GM19240 (cell line): ENCODE results near the gene MYL6.

Experiments used
- DNase-seq: peaks from one replicate; pipeline ENCODE4 v3.0.0; 2011; ENCODE audit warnings: low spot score; ENCODE audit not compliant: insufficient read length

Gene MYL6

DNA sequence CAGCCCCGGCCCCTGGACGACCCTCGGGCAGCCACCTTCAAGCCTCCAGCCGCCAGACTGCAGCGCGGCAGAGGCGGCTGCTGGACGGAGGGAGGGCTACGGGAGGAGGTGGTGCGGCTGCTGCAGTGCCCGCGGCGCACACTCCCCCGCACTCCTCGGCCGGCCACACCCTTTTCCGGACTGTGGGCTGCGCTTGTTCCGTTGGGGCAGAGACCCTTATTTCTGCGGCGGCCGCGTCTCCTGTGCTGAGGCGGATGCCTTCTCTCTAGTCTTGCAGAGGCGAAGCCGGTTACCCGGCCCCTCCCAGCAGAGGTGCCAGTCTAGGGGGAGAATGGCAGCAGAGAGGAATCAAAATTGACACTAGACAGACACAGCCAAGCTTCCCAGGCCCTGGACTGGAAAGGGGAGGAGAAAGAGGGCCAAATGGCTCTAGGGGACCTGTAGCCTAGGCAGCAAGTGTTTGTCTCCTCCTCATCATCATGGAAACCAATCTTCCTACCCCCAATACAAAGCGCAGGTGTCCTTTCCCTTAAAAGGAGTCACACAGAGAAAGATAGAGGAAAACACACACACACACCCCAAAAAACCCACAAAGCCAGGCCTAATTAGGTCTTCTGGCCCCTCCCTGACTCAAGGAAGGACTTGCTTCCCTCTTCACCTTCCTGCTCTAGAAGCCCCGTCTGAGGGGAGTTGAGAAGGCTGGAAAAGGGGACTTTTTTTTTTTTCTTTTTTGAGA, 28.8 kb upstream of the MYL6 start:
- peak; percentile 31 for DNase-seq

- no peak for DNase-seq
Observed at GRCh38 chr12:56129942-56130495, 28.1 kb upstream of the MYL6 start.

DNA sequence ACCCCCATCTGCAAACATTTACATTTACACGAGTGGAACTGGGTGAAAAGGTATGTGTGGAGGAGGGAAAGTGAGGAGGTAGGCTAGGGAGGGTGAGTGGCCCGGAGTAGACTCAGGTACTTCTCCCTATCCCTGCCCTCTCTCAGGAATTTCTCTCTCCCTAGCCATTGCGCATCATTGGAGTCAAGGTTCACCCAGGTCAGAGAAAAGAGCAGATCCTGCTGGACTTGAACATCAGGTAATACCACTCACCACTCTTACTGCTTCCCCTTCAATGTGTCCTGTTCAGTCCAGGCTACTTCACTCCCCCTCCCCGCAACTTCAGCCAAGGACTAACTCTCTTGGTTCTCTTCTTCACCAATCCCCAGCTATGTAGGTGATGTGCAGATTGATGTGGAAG, 27.3 kb upstream of the MYL6 start:
- no peak for DNase-seq

DNA sequence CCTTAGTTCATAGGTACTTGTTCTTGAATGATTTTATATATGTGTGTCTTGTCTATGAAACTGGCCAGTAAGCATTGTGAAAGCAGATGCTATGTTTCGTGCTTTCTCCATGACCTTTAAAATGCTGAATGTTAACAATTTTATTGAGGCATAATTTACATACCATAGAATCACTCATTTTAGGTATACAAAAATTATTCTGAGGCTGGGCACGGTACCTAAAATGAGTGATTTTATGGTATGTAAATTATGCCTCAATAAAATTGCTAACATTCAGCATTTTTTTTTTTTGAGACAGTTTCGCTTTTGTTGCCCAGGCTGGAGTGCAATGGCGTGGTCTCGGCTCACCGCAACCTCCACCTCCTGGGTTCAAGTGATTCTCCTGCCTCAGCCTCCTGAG, 23.3 kb upstream of the MYL6 start:
- no peak for DNase-seq

DNA sequence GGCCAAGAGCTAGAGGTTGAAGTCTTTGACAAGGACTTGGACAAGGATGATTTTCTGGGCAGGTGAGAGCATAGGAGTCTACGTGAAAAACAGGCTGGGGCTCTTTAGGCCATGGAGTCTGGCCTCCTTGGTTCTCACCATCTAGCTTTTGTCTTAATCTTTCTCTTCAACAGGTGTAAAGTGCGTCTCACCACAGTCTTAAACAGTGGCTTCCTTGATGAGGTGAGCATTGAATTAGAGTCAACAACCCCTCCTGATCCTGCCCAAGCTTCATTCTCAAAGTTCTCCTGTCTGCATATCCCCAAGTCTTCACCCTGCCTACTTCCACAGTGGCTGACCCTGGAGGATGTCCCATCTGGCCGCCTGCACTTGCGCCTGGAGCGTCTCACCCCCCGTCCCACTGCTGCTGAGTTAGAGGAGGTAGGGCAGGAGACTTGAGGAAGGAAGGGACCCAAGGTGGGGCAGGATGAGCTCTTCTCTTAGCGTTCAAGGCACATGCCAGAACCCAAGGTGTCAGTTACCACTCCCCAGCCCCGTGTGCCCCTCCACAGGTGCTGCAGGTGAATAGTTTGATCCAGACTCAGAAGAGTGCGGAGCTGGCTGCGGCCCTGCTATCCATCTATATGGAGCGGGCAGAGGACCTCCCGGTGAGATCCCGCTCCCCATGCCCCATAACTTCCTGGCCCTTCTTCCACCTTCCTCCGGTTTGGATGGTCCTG, 20.1 kb upstream of the MYL6 start:
- no peak for DNase-seq

DNA sequence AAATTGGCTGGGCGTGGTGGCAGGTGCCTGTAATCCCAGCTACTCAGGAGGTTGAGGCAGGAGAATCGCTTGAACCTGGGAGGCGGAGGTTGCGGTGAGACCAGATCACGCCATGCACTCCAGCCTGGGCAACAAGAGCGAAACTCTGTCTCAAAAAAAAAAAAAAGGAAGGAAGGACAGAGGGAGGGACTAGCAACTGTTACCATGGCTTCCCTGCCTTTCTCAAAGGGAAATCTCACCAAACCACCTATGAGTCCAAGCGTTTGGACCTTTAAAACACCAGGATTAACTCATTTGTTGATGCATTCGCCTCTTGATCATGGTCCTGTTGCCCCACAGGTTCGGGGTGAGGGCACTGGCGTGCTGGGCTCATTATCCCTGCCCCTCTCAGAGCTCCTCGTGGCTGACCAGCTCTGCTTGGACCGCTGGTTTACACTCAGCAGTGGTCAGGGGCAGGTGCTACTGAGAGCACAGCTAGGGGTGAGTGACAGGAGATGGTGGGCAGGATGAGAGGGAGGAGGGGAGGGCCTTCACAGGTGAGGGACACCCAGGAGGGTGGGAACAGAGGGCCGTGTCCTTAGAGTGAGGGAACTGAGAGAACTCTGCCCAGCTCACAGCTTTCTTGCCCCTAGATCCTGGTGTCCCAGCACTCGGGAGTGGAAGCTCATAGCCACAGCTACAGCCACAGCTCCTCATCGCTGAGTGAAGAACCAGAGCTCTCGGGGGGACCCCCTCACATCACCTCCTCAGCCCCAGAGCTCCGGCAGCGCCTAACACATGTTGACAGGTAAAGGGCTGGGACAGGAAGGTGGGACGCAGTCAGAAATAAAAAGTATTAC, 16.0 kb upstream of the MYL6 start:
- DNase-seq = no peak

GRCh38 chr12:56143217-56143616, 14.9 kb upstream of the MYL6 start:
- no peak for DNase-seq

DNA sequence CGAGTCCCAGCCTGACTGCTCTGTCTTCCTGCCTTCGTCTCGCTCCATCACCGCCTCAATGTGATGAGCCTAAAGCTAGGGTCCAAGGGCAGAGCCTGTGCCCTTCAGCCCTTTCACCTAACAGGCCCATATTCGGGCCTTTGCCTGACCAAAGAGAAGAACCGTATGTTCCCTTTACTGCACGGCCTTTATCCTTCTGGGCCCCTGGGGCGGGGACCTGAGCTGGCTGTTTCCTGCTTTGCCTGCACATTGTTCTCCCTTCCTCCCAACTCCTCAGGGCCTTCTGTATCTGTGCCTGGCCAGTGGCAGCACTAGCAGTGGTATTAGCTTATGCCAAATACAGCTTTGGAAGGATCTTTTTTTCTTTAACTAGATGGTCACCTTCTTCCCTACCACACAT, 14.3 kb upstream of the MYL6 start:
- DNase-seq = no peak

GRCh38 chr12:56145217-56145616, 12.9 kb upstream of the MYL6 start:
- no peak for DNase-seq

DNA sequence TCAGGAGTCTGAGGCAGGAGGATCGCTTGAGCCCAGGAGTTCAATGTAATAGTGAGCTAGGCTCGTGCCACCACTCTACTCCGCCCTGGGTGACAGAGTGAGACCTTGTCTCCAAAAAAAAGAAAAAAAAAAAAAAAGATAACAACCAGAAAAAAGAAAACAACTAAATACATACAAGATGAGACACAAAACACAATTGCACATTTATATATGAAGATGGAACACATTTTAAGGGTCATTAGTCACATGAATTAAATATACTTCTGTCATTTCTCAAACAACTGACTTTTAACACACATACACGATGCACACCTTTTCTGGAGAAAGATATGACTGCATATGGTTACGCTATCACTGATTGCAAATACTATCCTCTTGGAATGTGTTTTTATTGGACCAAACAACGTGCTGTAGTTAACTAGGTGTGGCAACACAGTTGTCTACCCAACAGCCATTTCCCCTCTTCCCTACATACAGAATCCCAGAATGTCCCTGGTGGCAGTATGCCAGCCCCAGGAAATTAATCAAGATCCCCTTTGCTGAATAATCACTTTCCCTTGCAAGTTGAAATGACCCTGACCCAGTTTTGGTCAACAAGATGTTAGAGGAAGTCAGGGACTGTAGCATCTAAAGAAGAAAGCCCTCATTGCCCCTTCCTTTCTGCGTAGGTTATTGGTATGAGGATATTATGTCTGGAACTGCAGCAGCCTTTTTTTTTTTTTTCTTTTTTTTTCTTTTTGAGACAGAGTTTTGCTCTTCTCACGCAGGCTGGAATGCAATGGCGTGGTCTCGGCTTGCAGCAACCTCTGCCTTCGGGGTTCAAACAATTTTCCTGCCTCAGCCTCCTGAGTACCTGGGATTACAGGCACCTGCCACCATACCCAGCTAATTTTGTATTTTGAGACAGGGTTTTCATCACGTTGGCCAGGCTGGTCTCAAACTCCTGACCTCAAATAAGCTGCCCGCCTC, 11.4 kb upstream of the MYL6 start:
- DNase-seq = no peak

DNA sequence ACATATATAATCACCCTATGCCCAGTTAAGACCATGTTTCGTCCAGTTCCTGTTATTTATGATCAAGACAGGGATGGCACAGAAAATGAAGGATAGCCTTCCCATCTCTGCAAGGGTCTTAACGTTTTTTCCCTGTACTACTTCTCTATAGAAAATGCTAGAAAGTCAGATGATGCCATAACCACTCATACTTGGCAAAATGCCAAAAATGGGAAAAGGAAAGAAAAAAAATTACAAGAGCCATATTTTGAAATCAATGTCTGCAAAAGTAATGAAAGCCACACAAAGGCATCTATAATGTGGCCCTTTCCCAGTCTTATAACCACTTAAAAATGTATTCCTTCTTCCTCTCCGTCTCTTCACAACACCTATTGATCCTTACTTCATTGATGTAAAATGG, 7.6 kb upstream of the MYL6 start:
- no peak for DNase-seq

GRCh38 chr12:56151672-56152131, 6.5 kb upstream of the MYL6 start:
- DNase-seq = peak; percentile 50

DNA sequence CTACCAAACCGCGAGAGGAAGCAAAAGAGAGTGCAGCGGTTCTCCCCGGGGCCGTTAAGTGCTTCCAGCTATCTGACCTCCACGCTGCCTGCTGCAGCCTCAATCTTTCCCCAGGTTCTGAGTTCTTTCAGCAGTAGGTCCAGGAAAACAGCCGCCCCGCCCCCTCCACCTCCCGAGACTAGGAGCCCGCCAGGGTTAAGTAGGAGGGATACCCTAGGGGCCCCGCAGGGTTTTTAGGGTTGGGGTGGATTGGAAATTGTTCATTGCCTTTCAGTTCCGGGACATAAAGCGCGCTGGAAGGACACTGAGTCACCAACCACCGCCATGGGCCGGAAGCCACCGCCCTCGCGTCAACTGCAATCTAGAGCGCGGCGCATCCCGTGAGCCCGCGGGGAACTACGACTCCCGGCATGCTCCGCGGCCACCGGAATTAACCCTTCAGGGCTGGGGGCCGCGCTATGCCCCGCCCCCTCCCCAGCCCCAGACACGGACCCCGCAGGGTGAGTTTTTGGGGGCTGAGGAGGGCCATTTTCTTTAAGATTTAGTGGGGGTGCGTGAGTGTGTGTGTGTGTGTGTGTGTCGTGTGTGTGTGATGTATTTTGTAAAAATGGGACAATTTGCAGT, 5.9 kb upstream of the MYL6 start, which contains the start of gene MYL6B:
TSS of gene MYL6B (plus strand) at position 456 of the 624 bp plus-strand sequence. CDS start 1,332 bp downstream, outside the sequence.
- peak; percentile 84 for DNase-seq

DNA sequence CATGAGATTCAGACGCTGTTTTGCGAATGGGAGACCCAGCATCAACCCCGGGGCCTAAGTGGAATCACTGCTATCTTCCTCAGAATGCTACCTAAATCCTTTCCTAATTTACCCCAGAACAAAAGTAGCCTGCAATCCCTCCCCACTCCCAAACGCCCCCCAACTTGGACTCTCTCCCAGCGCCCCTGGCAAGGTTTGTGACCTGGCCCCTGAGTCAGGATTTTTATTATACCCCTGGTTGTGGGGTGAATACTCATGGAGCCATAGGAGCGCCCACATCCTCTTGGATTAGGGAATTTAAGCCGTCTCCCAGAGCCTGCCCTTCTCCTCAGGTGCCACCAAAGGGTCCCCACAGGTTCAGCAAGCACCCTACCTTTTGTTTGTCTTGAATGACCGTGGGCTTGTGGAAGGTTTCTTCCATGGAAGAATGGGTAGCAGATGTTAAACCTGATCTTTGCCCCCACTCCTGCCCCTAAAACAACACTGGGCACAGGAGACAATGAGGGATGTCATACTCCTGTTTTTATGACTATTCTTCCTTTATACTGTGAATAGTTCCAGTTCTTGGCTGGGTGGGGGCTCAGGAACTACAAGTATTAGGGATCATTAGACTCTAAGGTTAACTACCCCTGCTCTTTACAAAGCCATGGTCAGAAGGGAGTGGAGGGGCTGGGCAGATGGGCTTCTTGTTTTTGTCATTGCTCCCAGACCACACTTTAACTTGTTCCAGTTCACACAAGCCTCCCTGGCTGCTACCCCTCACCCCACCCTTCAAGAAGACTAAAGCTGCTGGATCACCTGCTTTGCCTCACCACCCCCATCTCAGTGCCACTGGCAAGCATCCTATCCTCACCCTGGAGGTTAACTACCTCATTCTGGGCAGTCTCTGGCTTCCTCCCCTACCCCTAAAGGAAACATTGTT, 5.1 kb upstream of the MYL6 start:
- DNase-seq = no peak

DNA sequence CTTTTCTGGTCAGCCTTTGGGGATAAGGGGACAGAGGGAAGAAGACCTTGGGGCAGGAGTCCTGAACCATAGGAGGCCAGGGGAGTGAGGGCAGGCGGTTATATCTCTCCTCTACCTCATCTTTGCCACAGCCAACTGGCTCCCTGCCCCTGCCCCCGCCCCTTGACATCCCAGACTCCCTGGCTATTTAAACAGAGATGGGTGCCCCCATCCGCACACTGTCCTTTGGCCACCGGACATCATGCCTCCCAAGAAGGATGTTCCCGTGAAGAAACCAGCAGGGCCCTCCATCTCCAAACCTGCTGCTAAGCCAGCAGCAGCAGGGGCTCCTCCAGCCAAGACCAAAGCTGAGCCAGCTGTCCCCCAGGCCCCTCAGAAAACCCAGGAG, 4.5 kb upstream of the MYL6 start:
- no peak for DNase-seq

GRCh38 chr12:56154246-56154771, 3.9 kb upstream of the MYL6 start:
- no peak for DNase-seq

DNA sequence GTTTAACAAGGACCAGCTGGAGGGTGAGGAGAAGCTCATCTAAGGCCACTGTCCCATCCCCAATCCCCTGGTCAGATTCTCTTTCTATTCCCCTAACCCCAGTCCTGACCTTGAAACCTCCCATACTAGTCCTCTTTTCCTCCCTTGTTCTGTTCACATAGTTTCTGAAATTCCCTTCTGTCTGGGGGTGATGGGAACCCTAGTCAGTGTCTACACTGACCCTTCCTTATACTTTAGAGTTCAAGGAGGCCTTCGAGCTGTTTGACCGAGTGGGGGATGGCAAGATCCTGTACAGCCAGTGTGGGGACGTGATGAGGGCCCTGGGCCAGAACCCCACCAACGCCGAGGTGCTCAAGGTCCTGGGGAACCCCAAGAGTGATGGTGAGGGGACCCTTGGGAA, 3.3 kb upstream of the MYL6 start:
- DNase-seq = no peak

DNA sequence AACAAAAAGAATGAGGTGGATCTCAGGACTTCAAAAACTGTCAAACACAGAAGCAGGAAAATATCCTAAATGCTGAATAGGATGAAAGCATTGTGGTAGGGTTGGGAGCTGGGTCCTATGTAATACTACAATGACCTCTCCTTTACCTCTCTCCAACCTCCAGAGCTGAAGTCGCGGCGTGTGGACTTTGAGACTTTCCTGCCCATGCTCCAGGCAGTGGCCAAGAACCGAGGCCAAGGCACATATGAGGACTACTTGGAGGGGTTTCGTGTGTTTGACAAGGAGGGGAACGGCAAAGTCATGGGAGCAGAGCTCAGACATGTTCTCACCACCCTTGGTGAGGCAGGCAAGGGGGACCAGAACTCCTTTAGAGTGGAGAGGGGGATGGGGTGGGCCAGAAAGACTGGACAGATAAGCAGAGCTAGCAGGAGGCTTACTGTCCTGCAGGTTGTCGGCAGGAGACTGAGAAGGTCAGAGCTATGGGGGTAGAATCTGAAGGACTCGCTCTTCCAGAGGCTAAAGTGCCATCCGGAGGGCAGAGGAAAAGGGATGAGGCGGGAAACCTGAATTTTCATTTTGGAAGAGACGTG, 2.8 kb upstream of the MYL6 start:
- no peak for DNase-seq
